ENCODE data around the gene MCAM. TPM values are rescaled to one million over a fixed set of nuclear protein-coding genes. Genes with fewer than 3 reads are reported as not detected.
A peak's percentile ranks its signal among the peaks of the same experiment; 100 is the strongest.

MCAM gene
- total RNA-seq, 1 experiment from 2014 or later = 38.8 TPM

- intact Hi-C loops (cut with micrococcal nuclease; ENCODE audit: unreplicated experiment) = loop anchor here (10.0 kb wide), 1 partner anchor 763 kb away; no protein-coding TSS in a partner anchor
- DNase-seq = no peak
- no peaks in the 10 kb centered on the region for H3K27me3 ChIP-seq (ENCODE audit: insufficient read depth, low read depth)
- H2AFZ ChIP-seq = no peak overlapping the region
- no peaks in the 10 kb centered on the region for H3K36me3 ChIP-seq (ENCODE audit: low read depth)
- no TSS peak for BruUV-seq (replicated peaks)
- peak overlapping the region; percentile 52 for H3K4me2 ChIP-seq
- no peaks in the 10 kb centered on the region for H4K20me1 ChIP-seq (ENCODE audit: insufficient read depth)
- H3K4me3 ChIP-seq = peak overlapping the region; percentile 1; the same call in 1 of the 2 replicates
- H3K27ac ChIP-seq = peak overlapping the region; percentile 90
- TF ChIP-seq EZH2 (IDR thresholded peaks at IDR 0.05; ENCODE audit: low read depth) (no peak), CTCF (conservative IDR thresholded peaks at IDR 0.05) (no peak)
- ChIA-PET CTCF (interaction anchor here (1.4 kb wide), 2 partner anchors 11 to 19 kb away, joined by 3 to 4 read pairs; no protein-coding TSS in a partner anchor), POLR2A (ENCODE audit: unreplicated experiment) (no interaction called here)
- H3K9me2 ChIP-seq (ENCODE audit: insufficient read depth) = no peaks in the 10 kb centered on the region
- H3K79me2 ChIP-seq (ENCODE audit: low read depth) = no peaks in the 10 kb centered on the region
- peaks cover 37% of the 10 kb centered on the region for H3K4me1 ChIP-seq (replicated peaks; ENCODE audit: insufficient read depth)
- no peaks in the 10 kb centered on the region for H3K9me3 ChIP-seq (ENCODE audit: insufficient read depth, low read depth)
- H3F3A ChIP-seq (ENCODE audit: insufficient read depth, low read depth) = peaks cover 27% of the 10 kb centered on the region
Observed at GRCh38 chr11:119361941-119362725, 45.2 kb upstream of the MCAM start.

GRCh38 chr11:119361056-119361787, 44.3 kb upstream of the MCAM start:
- H3K9me2 ChIP-seq (ENCODE audit: insufficient read depth) = no peaks in the 10 kb centered on the region
- intact Hi-C loops (cut with micrococcal nuclease; ENCODE audit: unreplicated experiment) = loop anchor here (10.0 kb wide), 1 partner anchor 764 kb away; no protein-coding TSS in a partner anchor
- peak overlapping the region; percentile 90 for H3K27ac ChIP-seq
- H3K9me3 ChIP-seq (ENCODE audit: insufficient read depth, low read depth) = no peaks in the 10 kb centered on the region
- no peak for TF ChIP-seq CTCF (conservative IDR thresholded peaks at IDR 0.05)
- TF ChIP-seq EZH2 (IDR thresholded peaks at IDR 0.05; ENCODE audit: low read depth) = no peak
- H2AFZ ChIP-seq = 0 out of 2 replicates have a peak overlapping the region, but pooled peaks have one; percentile 18
- DNase-seq = peak; percentile 80 to 93
- H3K4me2 ChIP-seq = peak overlapping the region; percentile 52
- peaks cover 37% of the 10 kb centered on the region for H3K4me1 ChIP-seq (replicated peaks; ENCODE audit: insufficient read depth)
- H3K79me2 ChIP-seq (ENCODE audit: low read depth) = no peaks in the 10 kb centered on the region
- H4K20me1 ChIP-seq (ENCODE audit: insufficient read depth) = no peaks in the 10 kb centered on the region
- CTCF ChIA-PET = interaction anchor here (0.6 to 1.4 kb wide), 6 partner anchors 9 to 656 kb away, joined by 3 to 6 read pairs (median 3); no protein-coding TSS in a partner anchor
- H3K36me3 ChIP-seq (ENCODE audit: low read depth) = no peaks in the 10 kb centered on the region
- POLR2A ChIA-PET (ENCODE audit: unreplicated experiment) = interaction anchor here (0.5 kb wide), 1 partner anchor 24 kb away, joined by 4 read pairs; no protein-coding TSS in a partner anchor
- no peaks in the 10 kb centered on the region for H3K27me3 ChIP-seq (ENCODE audit: insufficient read depth, low read depth)
- H3K4me3 ChIP-seq = peak overlapping the region; percentile 1; the same call in 1 of the 2 replicates
- no TSS peak for BruUV-seq (replicated peaks)
- peaks cover 27% of the 10 kb centered on the region for H3F3A ChIP-seq (ENCODE audit: insufficient read depth, low read depth)

All from PC-9 (cell line).